ENCODE data around the gene PEX5L.

- no peak for TF ChIP-seq CTCF (IDR thresholded peaks at IDR 0.05)
- TF ChIP-seq POLR2AphosphoS5 (IDR thresholded peaks at IDR 0.05): no peak
- no peak for TF ChIP-seq POLR2A (IDR thresholded peaks at IDR 0.05)
- TF ChIP-seq EP300 (IDR thresholded peaks at IDR 0.05): no peak
These were observed 80.3 kb downstream of the PEX5L start for GRCh38 chr3:179956416-179956830.

All from stomach (tissue), 4 donors.